Measurements from ENCODE around the gene GSTT2. TPM values are rescaled to one million over a fixed set of nuclear protein-coding genes. Genes with fewer than 3 reads are reported as not detected.

GSTT2 gene
- total and polyA plus RNA-seq, 9 of the 15 experiments (the other 6 are each of a cell fraction or from before 2014, with no cell fraction given), result not detected

GRCh38 chr22:24021304-24021703 is 41.4 kb downstream of the GSTT2 start:
- ChIA-PET CTCF (ENCODE audit: low intra/inter-chr PET ratio) (no interaction called here), POLR2A (no interaction called here)
- WGBS (ENCODE audit: insufficient coverage, low coverage, missing lambda C conversion rate), result 86% methylated on average over 1 of the region's 3 CpGs
- ATAC-seq (no peak), FAIRE-seq (no peak), DNase-seq (ENCODE audit: extremely low read depth in 1 of 4, low spot score in 3 of 4) (no peak)
- Histone ChIP-seq H3K4me2 (ENCODE audit: insufficient read depth, low read length) (no peak overlapping the region), H3K4me3 (no peak overlapping the region), H3K36me3 (ENCODE audit: control insufficient read depth, insufficient read depth, low read length) (peaks cover 10% of the 10 kb centered on the region; the same call in 1 of the 3 replicates), H3K27me3 (ENCODE audit: control insufficient read depth in 2 of 2, insufficient read depth in 2 of 2, low read length in 2 of 2) (no peaks in the 10 kb centered on the region), H3K9me1 (ENCODE audit: control insufficient read depth, insufficient read depth, low read length) (no peaks in the 10 kb centered on the region), H3K27ac (ENCODE audit: extremely low read depth, low read depth, low read length) (no peak overlapping the region), H3K9me3 (replicated peaks; ENCODE audit: control insufficient read depth, insufficient read depth, low read depth, low read length) (no peaks in the 10 kb centered on the region), H3K4me1 (replicated peaks in 1 of 2; ENCODE audit: control insufficient read depth in 2 of 2, insufficient read depth in 2 of 2, low read length in 2 of 2) (no peaks in the 10 kb centered on the region), H3K9ac (ENCODE audit: insufficient read depth in 1 of 2, low read depth in 2 of 2, low read length in 2 of 2) (no peak overlapping the region), H3K79me2 (ENCODE audit: control insufficient read depth, insufficient read depth, low read length) (peaks cover 85% of the 10 kb centered on the region), H2AFZ (ENCODE audit: low read depth, low read length) (no peak overlapping the region), H4K20me1 (replicated peaks; ENCODE audit: control insufficient read depth, insufficient read depth, low read length) (no peaks in the 10 kb centered on the region)
- no TSS peak for BruUV-seq (replicated peaks)
- in situ Hi-C loops (cut with MboI), result no loop called here
- intact Hi-C loops (cut with micrococcal nuclease), result no loop called here
- TF ChIP-seq ZNF395 (CRISPR knock-in tag; IDR thresholded peaks at IDR 0.05), result no peak
- TF ChIP-seq ZNF76 (CRISPR knock-in tag; IDR thresholded peaks at IDR 0.05; ENCODE audit: borderline replicate concordance), result no peak
- TF ChIP-seq CAMTA2 (CRISPR knock-in tag; conservative IDR thresholded peaks at IDR 0.05), result no peak
- peak; percentile 35 for TF ChIP-seq RBM25 (IDR thresholded peaks at IDR 0.05; ENCODE audit: low read depth, low read length, severe bottlenecking)
- TF ChIP-seq TFAP4 (CRISPR knock-in tag; IDR thresholded peaks at IDR 0.05; ENCODE audit: borderline replicate concordance), result no peak
- no peak for TF ChIP-seq PHF21A (IDR thresholded peaks at IDR 0.05; ENCODE audit: borderline replicate concordance, low read depth)
- TF ChIP-seq ATF2 (CRISPR knock-in tag; IDR thresholded peaks at IDR 0.05), result no peak
- no peak for TF ChIP-seq NEUROD1 (IDR thresholded peaks at IDR 0.05; ENCODE audit: borderline replicate concordance, low read depth, low read length, partially characterized antibody)
- TF ChIP-seq MEF2A (IDR thresholded peaks at IDR 0.05; ENCODE audit: control insufficient read depth, low read depth, low read length), result no peak
- no peak for TF ChIP-seq ZC3H4 (CRISPR knock-in tag; IDR thresholded peaks at IDR 0.05; ENCODE audit: borderline replicate concordance)
- no peak for TF ChIP-seq MITF (IDR thresholded peaks at IDR 0.05)
- no peak for TF ChIP-seq SNIP1 (IDR thresholded peaks at IDR 0.05; ENCODE audit: low read depth)
- 0 out of 2 replicates have a peak, but pooled peaks have one; percentile 20 for TF ChIP-seq BCOR (IDR thresholded peaks at IDR 0.05)
- TF ChIP-seq AFF4 (CRISPR knock-in tag; IDR thresholded peaks at IDR 0.05), result no peak

All from K562 (cell line).